Measurements from ENCODE around the gene AGBL4.

Gene AGBL4

GRCh38 chr1:49694251-49694827 lies 329.4 kb downstream of the AGBL4 start:
- DNase-seq (ENCODE audit: low spot score), result no peak

- no peak for DNase-seq (ENCODE audit: low spot score)
Measured at GRCh38 chr1:49686107-49686506, 337.6 kb downstream of the AGBL4 start.

GRCh38 chr1:49677706-49678105 lies 346.0 kb downstream of the AGBL4 start:
- no peak for DNase-seq (ENCODE audit: low spot score)

- no peak for DNase-seq (ENCODE audit: low spot score)
Measured at GRCh38 chr1:49651136-49651535, 372.6 kb downstream of the AGBL4 start.

GRCh38 chr1:49630156-49630555 lies 393.6 kb downstream of the AGBL4 start:
- DNase-seq (ENCODE audit: low spot score), result no peak

- no peak for DNase-seq (ENCODE audit: low spot score)
Measured at GRCh38 chr1:49627781-49628180, 396.0 kb downstream of the AGBL4 start.

GRCh38 chr1:49626472-49626871 lies 397.3 kb downstream of the AGBL4 start:
- DNase-seq (ENCODE audit: low spot score), result no peak

- DNase-seq (ENCODE audit: low spot score), result no peak
Measured at GRCh38 chr1:49622877-49623276, 400.9 kb downstream of the AGBL4 start.

- no peak for DNase-seq (ENCODE audit: low spot score)
Measured at GRCh38 chr1:49606082-49606481, 417.7 kb downstream of the AGBL4 start.

- DNase-seq (ENCODE audit: low spot score), result no peak
Measured at GRCh38 chr1:49597436-49597835, 426.3 kb downstream of the AGBL4 start.

GRCh38 chr1:49576327-49576901 lies 447.3 kb downstream of the AGBL4 start:
- no peak for DNase-seq (ENCODE audit: low spot score)

GRCh38 chr1:49556676-49557234 lies 467.0 kb downstream of the AGBL4 start:
- no peak for DNase-seq (ENCODE audit: low spot score)

GRCh38 chr1:49552101-49552500 lies 471.7 kb downstream of the AGBL4 start:
- DNase-seq (ENCODE audit: low spot score), result no peak

- DNase-seq (ENCODE audit: low spot score), result no peak
Measured at GRCh38 chr1:49544615-49545014, 479.1 kb downstream of the AGBL4 start.

GRCh38 chr1:49541096-49541752 lies 482.5 kb downstream of the AGBL4 start:
- DNase-seq (ENCODE audit: low spot score), result no peak

GRCh38 chr1:49527606-49528305 lies 496.0 kb downstream of the AGBL4 start:
- DNase-seq (ENCODE audit: low spot score), result no peak

GRCh38 chr1:49526672-49527071 lies 497.1 kb downstream of the AGBL4 start:
- DNase-seq (ENCODE audit: low spot score), result peak; percentile 0

GRCh38 chr1:49523764-49524163 lies 500.0 kb downstream of the AGBL4 start:
- no peak for DNase-seq (ENCODE audit: low spot score)

GRCh38 chr1:49466961-49467360 lies 556.8 kb downstream of the AGBL4 start:
- DNase-seq (ENCODE audit: low spot score), result no peak

GRCh38 chr1:49465486-49466185 lies 558.1 kb downstream of the AGBL4 start:
- no peak for DNase-seq (ENCODE audit: low spot score)

- no peak for DNase-seq (ENCODE audit: low spot score)
Measured at GRCh38 chr1:49448200-49448599, 575.6 kb downstream of the AGBL4 start.

- no peak for DNase-seq (ENCODE audit: low spot score)
Measured at GRCh38 chr1:49436865-49437264, 586.9 kb downstream of the AGBL4 start.
